CD4-positive, alpha-beta T cell treated with Interleukin-6 at 100 ng/mL for 8 hours (primary cell): ENCODE measurements around the gene NMB.

Experiments
- DNase-seq: peaks from one replicate; pipeline ENCODE4 v3.0.0-alpha.2; 2020; ENCODE audit warnings: mixed read lengths, low spot score

The NMB gene

GRCh38 chr15:84611631-84612030 is 46.4 kb downstream of the NMB start:
- DNase-seq = no peak

DNA sequence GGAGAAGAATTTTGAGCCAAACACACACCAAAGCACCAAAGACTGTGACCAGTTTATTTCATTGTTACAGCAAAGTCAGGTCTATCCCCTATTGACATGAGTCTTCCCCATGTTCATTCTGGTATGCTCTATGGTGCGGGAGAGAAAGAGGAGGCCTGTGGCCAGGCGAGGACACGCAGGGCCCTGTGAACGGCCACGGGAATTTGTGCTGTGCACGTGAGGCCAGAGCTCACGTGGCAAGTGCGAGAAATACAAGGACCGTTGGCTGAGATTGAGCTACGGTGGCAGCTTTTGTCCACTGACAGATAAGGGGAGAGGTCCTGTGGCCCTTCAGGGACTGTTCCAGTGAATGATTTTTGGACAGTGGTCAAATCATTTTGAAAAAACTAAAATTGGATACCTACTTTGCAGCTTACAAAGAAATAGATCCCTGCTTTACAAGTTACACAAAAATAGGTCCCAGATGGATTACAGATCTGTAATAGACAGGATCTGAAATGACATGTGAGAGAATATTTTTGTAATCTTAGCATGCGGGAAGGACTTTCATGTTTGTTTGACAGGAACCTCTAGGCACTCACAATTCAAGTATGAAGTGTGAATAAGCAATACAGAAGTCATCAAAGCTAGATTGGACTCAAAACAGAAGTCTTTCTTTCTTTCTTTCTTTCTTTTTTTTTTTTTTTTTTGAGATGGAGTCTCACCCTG is 48.0 kb downstream of the NMB start:
- DNase-seq = no peak

DNA sequence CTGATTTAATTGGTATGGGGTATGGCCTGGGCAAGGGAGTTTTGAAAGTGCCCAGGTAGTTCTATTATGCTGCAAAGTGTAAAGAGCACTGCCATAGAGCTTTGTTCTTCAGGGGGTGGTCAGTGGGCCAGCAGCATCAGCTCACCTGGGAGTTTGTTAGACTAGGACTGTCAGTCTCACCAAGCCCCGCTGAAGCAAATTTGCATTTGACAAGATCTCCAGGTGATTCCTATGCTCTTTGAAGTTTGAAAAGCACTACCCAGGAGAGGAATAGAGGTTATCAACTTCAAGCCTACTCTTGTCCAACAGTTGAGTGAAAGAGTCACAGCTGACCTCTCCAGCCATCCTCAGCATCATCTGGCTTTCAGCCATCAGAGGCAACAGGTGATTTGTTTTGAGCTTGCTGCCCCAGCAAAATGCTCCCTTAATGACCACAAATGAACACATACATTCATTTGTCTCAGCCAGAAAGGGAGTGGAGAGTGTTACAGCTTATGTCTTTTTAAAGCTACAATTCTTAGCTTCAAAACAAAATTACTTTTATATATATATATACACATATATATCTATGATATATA is 49.2 kb downstream of the NMB start:
- DNase-seq = no peak

- DNase-seq = no peak
Measured at GRCh38 chr15:84606653-84607120, 51.3 kb downstream of the NMB start.

DNA sequence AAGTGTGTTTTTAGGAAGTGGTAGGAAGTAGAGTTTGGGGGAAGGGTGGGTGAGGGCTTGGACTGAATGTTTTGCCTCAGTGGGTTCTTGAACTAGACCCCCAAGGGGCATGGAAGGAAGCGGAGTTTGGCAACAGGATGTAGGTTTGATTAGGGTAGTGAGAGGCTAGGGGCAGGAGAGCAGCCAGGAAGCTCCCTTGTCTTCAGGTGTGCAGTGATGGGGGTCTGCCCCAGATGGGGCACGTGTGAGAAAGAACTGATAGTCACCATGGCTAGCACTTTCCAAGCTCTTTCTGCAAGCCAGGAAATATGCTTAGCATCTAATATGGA is 52.5 kb downstream of the NMB start:
- no peak for DNase-seq
